ENCODE data around the gene VSNL1.

DNA sequence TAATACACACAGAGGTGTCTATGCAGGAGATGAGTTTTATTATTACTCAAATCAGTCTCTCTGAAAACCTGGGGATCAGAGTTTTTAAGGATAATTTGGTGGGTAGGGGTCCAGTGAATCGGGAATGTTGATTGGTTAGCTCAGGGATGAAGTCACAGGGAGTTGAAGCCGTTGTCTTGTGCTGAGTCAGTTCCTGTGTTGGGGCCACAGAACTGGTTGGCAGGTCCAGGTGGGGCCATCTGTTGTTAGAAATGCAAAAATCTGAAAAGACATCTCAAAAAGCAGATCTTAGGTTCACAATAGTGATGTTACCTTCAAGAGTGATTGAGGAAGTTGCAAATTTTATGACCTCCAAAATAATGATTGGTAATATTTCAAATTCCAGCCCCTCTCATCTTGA is 86.9 kb downstream of the VSNL1 start:
- TF ChIP-seq EZH2 (IDR thresholded peaks at IDR 0.05) = no peak
- TF ChIP-seq, protein P1, sequence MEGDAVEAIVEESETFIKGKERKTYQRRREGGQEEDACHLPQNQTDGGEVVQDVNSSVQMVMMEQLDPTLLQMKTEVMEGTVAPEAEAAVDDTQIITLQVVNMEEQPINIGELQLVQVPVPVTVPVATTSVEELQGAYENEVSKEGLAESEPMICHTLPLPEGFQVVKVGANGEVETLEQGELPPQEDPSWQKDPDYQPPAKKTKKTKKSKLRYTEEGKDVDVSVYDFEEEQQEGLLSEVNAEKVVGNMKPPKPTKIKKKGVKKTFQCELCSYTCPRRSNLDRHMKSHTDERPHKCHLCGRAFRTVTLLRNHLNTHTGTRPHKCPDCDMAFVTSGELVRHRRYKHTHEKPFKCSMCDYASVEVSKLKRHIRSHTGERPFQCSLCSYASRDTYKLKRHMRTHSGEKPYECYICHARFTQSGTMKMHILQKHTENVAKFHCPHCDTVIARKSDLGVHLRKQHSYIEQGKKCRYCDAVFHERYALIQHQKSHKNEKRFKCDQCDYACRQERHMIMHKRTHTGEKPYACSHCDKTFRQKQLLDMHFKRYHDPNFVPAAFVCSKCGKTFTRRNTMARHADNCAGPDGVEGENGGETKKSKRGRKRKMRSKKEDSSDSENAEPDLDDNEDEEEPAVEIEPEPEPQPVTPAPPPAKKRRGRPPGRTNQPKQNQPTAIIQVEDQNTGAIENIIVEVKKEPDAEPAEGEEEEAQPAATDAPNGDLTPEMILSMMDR (IDR thresholded peaks at IDR 0.05) = no peak
